ENCODE data around the gene GNAO1.

Gene GNAO1

DNA sequence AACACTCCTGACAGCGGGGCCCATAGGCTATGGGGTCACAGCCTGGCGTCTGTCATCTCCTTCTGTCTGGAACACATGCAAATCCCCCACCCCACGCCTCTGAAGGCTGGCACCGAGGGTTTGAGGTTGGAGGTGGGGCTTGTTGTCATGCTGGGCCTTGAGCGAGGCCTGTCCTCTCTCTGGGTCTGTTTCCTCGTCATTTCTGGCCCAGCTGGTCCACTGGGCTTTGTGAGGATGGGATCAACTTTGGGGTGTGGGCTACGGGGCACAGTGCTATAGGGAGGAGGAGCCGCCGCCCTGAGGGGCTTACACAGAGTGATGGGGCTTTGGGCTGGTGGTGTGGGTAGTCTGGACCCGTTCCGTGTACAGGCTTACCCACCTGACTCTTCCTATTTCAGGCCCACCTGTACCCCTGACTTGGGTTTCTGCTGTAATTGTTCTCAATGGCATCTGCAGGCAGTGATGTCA lies 146.6 kb downstream of the GNAO1 start:
- no peaks in the 10 kb centered on the region for H3K36me3 ChIP-seq (ENCODE audit: control insufficient read depth in 2 of 2, insufficient read depth in 1 of 2, low read length in 2 of 2)
- H3K4me3 ChIP-seq (ENCODE audit: low read depth, low read length): no peak overlapping the region
- H3K27ac ChIP-seq (ENCODE audit: extremely low read depth, low read depth, low read length): no peak overlapping the region
- TF ChIP-seq ZNF558 (tag by site-specific recombination; IDR thresholded peaks at IDR 0.05) (no peak), ZNF221 (tag by site-specific recombination; IDR thresholded peaks at IDR 0.05; ENCODE audit: borderline replicate concordance) (no peak), REST (tag by site-specific recombination; IDR thresholded peaks at IDR 0.05) (no peak), GLIS1 (tag by site-specific recombination; IDR thresholded peaks at IDR 0.05) (no peak), ZSCAN30 (tag by site-specific recombination; IDR thresholded peaks at IDR 0.05) (no peak), ZNF350 (tag by site-specific recombination; IDR thresholded peaks at IDR 0.05) (no peak), ZNF324 (tag by site-specific recombination; IDR thresholded peaks at IDR 0.05) (no peak), ZNF530 (tag by site-specific recombination; IDR thresholded peaks at IDR 0.05; ENCODE audit: low read depth) (no peak)
- H3K4me1 ChIP-seq (ENCODE audit: control insufficient read depth, insufficient read depth, low read length): no peaks in the 10 kb centered on the region
- CTCF ChIA-PET: interaction anchor here (0.6 kb wide), 1 partner anchor 762 kb away, joined by 4 read pairs; no protein-coding TSS in a partner anchor
- H3K9me3 ChIP-seq (ENCODE audit: control insufficient read depth, insufficient read depth, low read depth, low read length): no peaks in the 10 kb centered on the region
- POLR2A ChIA-PET: no interaction called here

DNA sequence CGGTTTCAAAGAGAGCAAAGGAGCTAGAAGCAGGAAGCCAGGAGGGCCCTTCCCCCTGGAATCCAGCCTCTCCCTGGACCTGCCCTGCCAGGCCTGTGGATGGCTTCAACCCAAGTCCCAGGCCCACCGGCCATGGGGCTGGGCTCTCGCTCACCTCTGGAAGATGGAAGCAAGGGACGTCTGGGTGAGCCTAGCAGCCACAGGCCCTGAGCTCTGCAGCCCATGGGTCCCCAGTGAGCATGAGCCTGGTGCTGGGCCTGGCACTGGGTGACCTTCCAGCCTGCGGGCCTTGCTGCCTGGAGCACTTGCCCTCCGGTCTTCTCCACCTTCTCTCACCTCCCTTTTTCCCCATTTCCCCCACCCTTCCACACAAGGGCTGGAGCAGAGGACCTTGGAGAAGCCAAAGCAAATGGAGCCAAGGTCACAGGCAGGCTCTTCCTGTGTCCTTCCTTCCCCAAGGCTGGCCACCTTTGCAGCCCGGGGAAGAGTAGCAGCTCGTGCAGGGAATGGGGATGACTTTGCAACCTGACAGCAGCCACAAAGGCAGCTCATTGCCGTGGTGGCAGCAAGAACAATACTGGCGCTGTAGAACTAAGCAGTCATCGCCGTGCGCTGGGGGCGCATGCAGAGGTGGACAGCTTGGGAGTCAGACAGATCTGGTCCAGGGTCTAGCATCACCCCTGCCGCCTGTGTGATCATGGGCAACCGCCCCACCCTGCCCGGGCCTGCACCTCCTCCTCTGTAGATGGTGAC lies 147.5 kb downstream of the GNAO1 start:
- no peak overlapping the region for H3K27ac ChIP-seq (ENCODE audit: extremely low read depth, low read depth, low read length)
- ChIA-PET POLR2A (interaction anchor here (0.6 kb wide), 1 partner anchor 1505 kb away, joined by 5 read pairs; no protein-coding TSS in a partner anchor), CTCF (interaction anchor here (0.8 kb wide), 1 partner anchor 18 kb away, joined by 4 read pairs; no protein-coding TSS in a partner anchor)
- no peaks in the 10 kb centered on the region for H3K36me3 ChIP-seq (ENCODE audit: control insufficient read depth in 2 of 2, insufficient read depth in 1 of 2, low read length in 2 of 2)
- no peak overlapping the region for H3K4me3 ChIP-seq (ENCODE audit: low read depth, low read length)
- H3K4me1 ChIP-seq (ENCODE audit: control insufficient read depth, insufficient read depth, low read length): no peaks in the 10 kb centered on the region
- no peaks in the 10 kb centered on the region for H3K9me3 ChIP-seq (ENCODE audit: control insufficient read depth, insufficient read depth, low read depth, low read length)
- no peak for TF ChIP-seq ZNF354C (tag by site-specific recombination; IDR thresholded peaks at IDR 0.05; ENCODE audit: borderline replicate concordance, low read depth)
- no peak for TF ChIP-seq HOXD13 (CRISPR knock-in tag; IDR thresholded peaks at IDR 0.05; ENCODE audit: borderline replicate concordance)
- no peak for TF ChIP-seq ZNF302 (tag by site-specific recombination; IDR thresholded peaks at IDR 0.05; ENCODE audit: low read depth)
- TF ChIP-seq, protein P1, sequence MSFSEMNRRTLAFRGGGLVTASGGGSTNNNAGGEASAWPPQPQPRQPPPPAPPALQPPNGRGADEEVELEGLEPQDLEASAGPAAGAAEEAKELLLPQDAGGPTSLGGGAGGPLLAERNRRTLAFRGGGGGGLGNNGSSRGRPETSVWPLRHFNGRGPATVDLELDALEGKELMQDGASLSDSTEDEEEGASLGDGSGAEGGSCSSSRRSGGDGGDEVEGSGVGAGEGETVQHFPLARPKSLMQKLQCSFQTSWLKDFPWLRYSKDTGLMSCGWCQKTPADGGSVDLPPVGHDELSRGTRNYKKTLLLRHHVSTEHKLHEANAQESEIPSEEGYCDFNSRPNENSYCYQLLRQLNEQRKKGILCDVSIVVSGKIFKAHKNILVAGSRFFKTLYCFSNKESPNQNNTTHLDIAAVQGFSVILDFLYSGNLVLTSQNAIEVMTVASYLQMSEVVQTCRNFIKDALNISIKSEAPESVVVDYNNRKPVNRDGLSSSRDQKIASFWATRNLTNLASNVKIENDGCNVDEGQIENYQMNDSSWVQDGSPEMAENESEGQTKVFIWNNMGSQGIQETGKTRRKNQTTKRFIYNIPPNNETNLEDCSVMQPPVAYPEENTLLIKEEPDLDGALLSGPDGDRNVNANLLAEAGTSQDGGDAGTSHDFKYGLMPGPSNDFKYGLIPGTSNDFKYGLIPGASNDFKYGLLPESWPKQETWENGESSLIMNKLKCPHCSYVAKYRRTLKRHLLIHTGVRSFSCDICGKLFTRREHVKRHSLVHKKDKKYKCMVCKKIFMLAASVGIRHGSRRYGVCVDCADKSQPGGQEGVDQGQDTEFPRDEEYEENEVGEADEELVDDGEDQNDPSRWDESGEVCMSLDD (tag by site-specific recombination; IDR thresholded peaks at IDR 0.05): no peak
- TF ChIP-seq ZSCAN23 (tag by site-specific recombination; IDR thresholded peaks at IDR 0.05): no peak
- TF ChIP-seq, protein P2, sequence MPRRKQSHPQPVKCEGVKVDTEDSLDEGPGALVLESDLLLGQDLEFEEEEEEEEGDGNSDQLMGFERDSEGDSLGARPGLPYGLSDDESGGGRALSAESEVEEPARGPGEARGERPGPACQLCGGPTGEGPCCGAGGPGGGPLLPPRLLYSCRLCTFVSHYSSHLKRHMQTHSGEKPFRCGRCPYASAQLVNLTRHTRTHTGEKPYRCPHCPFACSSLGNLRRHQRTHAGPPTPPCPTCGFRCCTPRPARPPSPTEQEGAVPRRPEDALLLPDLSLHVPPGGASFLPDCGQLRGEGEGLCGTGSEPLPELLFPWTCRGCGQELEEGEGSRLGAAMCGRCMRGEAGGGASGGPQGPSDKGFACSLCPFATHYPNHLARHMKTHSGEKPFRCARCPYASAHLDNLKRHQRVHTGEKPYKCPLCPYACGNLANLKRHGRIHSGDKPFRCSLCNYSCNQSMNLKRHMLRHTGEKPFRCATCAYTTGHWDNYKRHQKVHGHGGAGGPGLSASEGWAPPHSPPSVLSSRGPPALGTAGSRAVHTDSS (tag by site-specific recombination; IDR thresholded peaks at IDR 0.05): no peak
- no peak for TF ChIP-seq ZNF138 (tag by site-specific recombination; IDR thresholded peaks at IDR 0.05; ENCODE audit: borderline replicate concordance)
- TF ChIP-seq EGR2 (tag by site-specific recombination; IDR thresholded peaks at IDR 0.05; ENCODE audit: low read depth): no peak
- TF ChIP-seq ZBTB7A (tag by site-specific recombination; IDR thresholded peaks at IDR 0.05; ENCODE audit: low read depth): no peak
- no peak for TF ChIP-seq KLF16 (tag by site-specific recombination; IDR thresholded peaks at IDR 0.05)
- no peak for TF ChIP-seq KLF1 (tag by site-specific recombination; IDR thresholded peaks at IDR 0.05)
- TF ChIP-seq ZNF677 (tag by site-specific recombination; IDR thresholded peaks at IDR 0.05): no peak

Data from HEK293 (cell line).